Cortex of kidney (tissue), 1 donor: ENCODE data around the gene ZNF385D.

ENCODE experiments used
- DNase-seq: peaks from one replicate; lab custom pipeline; 2025; lab: John Stamatoyannopoulos, UW

Gene ZNF385D

DNA sequence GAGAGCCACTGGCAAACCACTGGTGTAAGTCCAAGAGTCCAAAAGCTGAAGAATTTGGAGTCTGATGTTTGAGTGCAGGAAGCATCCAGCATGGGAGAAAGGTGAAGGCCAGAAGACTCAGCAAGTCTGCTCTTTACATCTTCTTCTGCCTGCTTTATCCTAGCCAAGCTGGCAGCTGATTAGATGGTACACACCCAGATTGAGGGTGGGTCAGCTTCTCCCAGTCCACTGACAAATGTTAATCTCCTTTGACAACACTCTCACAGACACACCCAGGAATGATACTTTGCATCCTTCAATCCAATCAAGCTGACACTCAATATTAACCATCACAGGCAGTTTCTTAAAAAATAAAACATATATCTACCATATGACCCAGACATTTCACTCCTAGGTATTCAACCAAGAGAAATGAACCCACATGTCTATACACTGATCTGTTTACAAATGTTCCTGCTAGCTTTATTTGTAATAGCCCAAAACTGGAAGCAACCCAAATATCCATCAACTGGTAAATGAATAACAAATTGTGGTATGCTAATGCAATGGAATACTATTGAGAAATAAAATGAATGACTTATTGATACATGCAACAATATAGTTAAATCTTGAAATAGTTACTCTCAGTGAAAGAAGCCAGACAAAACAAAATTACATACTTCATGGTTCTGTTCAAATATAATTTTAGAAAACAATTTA lies 373.8 kb downstream of the ZNF385D start:
- no peak for DNase-seq

DNA sequence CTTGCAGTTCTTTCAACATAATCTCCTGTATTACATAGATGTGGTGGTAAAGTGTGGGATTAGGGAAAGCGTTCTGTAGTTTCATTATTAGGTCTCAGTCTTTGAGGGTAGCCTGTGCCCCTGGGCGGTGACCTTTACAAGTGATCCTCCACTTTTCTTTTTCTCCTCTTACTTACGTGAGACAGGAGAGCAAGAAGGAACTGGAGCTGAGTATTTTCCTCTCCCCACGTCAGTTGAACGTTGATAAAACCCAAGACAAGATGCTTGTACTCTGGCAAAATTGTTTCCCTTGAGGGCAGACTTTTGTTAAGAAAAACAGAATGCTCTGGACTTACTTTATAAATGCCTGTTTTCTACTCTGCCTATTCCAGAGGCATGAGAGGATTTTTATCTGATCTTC lies 378.7 kb downstream of the ZNF385D start:
- no peak for DNase-seq
